ENCODE results near the gene EFEMP1. TPM values are rescaled to one million over a fixed set of nuclear protein-coding genes. Genes with fewer than 3 reads are reported as not detected.

Gene EFEMP1
- total RNA-seq, 1 experiment from 2014 or later: 86.3 TPM

GRCh38 chr2:55879976-55880375, 43.6 kb downstream of the EFEMP1 start:
- H3K36me3 ChIP-seq (ENCODE audit: low read depth): no peaks in the 10 kb centered on the region
- CTCF ChIA-PET: no interaction called here
- BruUV-seq (replicated peaks): no TSS peak
- no peaks in the 10 kb centered on the region for H4K20me1 ChIP-seq (ENCODE audit: insufficient read depth)
- H2AFZ ChIP-seq: no peak overlapping the region
- DNase-seq: no peak
- H3K4me2 ChIP-seq: no peak overlapping the region
- no peaks in the 10 kb centered on the region for H3K9me3 ChIP-seq (ENCODE audit: insufficient read depth, low read depth)
- H3F3A ChIP-seq (ENCODE audit: insufficient read depth, low read depth): no peaks in the 10 kb centered on the region; the same call in 1 of the 2 replicates
- H3K4me3 ChIP-seq: no peak overlapping the region
- intact Hi-C loops (cut with micrococcal nuclease; ENCODE audit: unreplicated experiment): no loop called here
- H3K27me3 ChIP-seq (ENCODE audit: insufficient read depth, low read depth): no peaks in the 10 kb centered on the region
- POLR2A ChIA-PET (ENCODE audit: unreplicated experiment): no interaction called here
- no peaks in the 10 kb centered on the region; the same call in 1 of the 2 replicates for H3K9me2 ChIP-seq (ENCODE audit: insufficient read depth)
- no peaks in the 10 kb centered on the region for H3K79me2 ChIP-seq (ENCODE audit: low read depth)
- TF ChIP-seq EZH2 (IDR thresholded peaks at IDR 0.05; ENCODE audit: low read depth): no peak
- TF ChIP-seq CTCF (conservative IDR thresholded peaks at IDR 0.05): no peak
- no peak overlapping the region for H3K27ac ChIP-seq
- peaks cover 1% of the 10 kb centered on the region; the same call in 1 of the 2 replicates for H3K4me1 ChIP-seq (replicated peaks; ENCODE audit: insufficient read depth)

- Histone ChIP-seq H2AFZ (no peak overlapping the region), H3K9me2 (ENCODE audit: insufficient read depth) (no peaks in the 10 kb centered on the region; the same call in 1 of the 2 replicates), H3K4me2 (no peak overlapping the region), H3K4me3 (no peak overlapping the region), H3K27me3 (ENCODE audit: insufficient read depth, low read depth) (no peaks in the 10 kb centered on the region), H3K79me2 (ENCODE audit: low read depth) (no peaks in the 10 kb centered on the region), H4K20me1 (ENCODE audit: insufficient read depth) (no peaks in the 10 kb centered on the region), H3K9me3 (ENCODE audit: insufficient read depth, low read depth) (0 out of 2 replicates have a peak, but pooled peaks cover 2% of the 10 kb centered on the region), H3F3A (ENCODE audit: insufficient read depth, low read depth) (no peaks in the 10 kb centered on the region), H3K4me1 (replicated peaks; ENCODE audit: insufficient read depth) (no peaks in the 10 kb centered on the region), H3K27ac (no peak overlapping the region), H3K36me3 (ENCODE audit: low read depth) (no peaks in the 10 kb centered on the region)
- intact Hi-C loops (cut with micrococcal nuclease; ENCODE audit: unreplicated experiment): no loop called here
- TF ChIP-seq CTCF (conservative IDR thresholded peaks at IDR 0.05) (no peak), EZH2 (IDR thresholded peaks at IDR 0.05; ENCODE audit: low read depth) (no peak)
- ChIA-PET POLR2A (ENCODE audit: unreplicated experiment) (no interaction called here), CTCF (no interaction called here)
- BruUV-seq (replicated peaks): no TSS peak
- no peak for DNase-seq
Measured at GRCh38 chr2:55877087-55877436, 46.5 kb downstream of the EFEMP1 start.

- Histone ChIP-seq H3F3A (ENCODE audit: insufficient read depth, low read depth) (no peaks in the 10 kb centered on the region), H3K79me2 (ENCODE audit: low read depth) (no peaks in the 10 kb centered on the region), H3K4me2 (no peak overlapping the region), H3K27ac (no peak overlapping the region), H3K4me3 (no peak overlapping the region), H3K4me1 (replicated peaks; ENCODE audit: insufficient read depth) (no peaks in the 10 kb centered on the region), H3K9me3 (ENCODE audit: insufficient read depth, low read depth) (0 out of 2 replicates have a peak, but pooled peaks cover 2% of the 10 kb centered on the region), H3K36me3 (ENCODE audit: low read depth) (no peaks in the 10 kb centered on the region), H3K27me3 (ENCODE audit: insufficient read depth, low read depth) (no peaks in the 10 kb centered on the region), H4K20me1 (ENCODE audit: insufficient read depth) (no peaks in the 10 kb centered on the region), H2AFZ (no peak overlapping the region), H3K9me2 (ENCODE audit: insufficient read depth) (no peaks in the 10 kb centered on the region; the same call in 1 of the 2 replicates)
- no peak for TF ChIP-seq EZH2 (IDR thresholded peaks at IDR 0.05; ENCODE audit: low read depth)
- no peak for TF ChIP-seq CTCF (conservative IDR thresholded peaks at IDR 0.05)
- no peak for DNase-seq
- intact Hi-C loops (cut with micrococcal nuclease; ENCODE audit: unreplicated experiment): no loop called here
- CTCF ChIA-PET: no interaction called here
- BruUV-seq (replicated peaks): no TSS peak
- POLR2A ChIA-PET (ENCODE audit: unreplicated experiment): no interaction called here
Measured at GRCh38 chr2:55876429-55877086, 47.0 kb downstream of the EFEMP1 start.

Measured in PC-9 (cell line).